ENCODE measurements around the gene NUP62.
A peak's percentile ranks its signal among the peaks of the same experiment; 100 is the strongest.
"Not testable (repeated sequence)": the region's sequence is repeated elsewhere in the genome, so short reads cannot be mapped to it uniquely, and the experiment has no call there.

The NUP62 gene

DNA sequence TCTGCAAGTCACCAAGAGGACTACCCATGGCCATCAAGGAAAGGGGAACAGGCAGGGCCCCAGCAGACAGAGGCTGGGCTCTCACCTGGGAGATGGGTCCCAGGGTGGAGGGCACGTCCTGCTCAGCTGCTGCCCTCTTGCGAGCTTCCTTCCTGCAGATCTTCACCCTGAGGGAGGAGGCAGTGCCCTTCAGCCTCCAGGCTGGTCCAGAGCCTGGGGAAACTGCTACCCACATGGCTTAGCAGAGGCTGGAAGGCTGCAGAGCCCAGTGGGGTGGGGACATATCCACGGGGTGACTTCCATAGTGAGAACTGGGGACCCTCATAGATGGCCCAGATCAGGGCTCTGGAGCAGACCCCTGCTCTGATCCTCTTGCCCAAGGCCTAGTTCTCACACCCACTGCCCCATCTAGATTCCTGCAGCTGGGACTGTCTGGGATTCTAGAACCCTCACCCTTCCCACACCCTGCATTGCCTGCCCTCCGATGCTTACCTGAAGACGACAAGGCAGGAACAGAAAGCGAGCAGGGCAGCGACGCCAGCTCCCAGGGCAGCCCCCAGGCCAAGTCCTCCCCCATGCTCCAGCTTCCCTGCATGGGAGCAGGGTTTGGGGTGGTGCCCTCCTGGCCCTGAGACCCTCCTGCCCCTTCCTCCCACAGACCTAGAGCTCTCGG is 22.6 kb upstream of the NUP62 start:
- DNase-seq: no peak

DNA sequence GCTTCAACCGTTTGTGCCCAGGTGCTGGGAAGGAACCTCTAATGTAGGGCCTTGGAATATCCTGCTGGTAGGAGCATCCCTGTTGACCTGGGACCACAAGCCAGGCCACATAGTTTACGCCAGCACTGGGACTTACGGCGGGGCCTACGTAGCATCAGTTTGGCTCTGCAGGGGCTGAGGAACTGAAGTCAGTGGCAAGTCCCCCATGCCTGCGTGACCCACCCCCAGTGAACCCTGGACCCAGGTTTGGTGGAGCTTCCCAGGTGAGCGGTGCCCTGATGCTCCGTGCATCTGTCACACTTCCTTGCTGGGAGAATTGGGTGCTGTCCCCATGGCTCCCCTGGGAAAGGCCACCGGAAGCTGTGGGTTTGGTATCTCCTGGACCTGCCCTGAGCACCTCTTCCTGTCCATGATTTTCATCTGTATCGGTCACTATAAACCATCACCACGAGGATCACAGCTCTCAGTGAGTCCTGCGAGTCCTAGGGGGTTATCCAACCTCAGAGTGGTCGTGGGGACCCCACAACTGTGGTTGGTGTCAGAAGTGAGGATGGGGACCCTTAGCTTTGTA is 21.7 kb upstream of the NUP62 start:
- DNase-seq: no peak

DNA sequence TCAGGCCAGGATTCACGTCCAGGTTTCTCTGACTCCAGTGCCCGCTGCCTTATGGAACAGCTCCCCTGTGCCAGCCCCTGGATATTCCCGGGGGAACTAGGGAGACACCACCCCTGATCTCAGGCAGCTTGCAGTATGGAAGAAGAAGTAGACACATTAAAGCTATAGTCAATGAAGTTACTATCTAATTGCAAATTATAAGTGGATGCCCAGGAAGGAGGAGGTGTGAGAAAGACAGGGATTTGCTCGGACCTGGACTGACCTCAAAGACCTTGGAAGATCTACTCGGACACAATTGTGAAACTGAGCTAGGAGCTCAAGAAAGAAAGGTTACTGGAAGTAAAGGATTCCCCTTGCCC is 21.3 kb upstream of the NUP62 start:
- no peak for DNase-seq

DNA sequence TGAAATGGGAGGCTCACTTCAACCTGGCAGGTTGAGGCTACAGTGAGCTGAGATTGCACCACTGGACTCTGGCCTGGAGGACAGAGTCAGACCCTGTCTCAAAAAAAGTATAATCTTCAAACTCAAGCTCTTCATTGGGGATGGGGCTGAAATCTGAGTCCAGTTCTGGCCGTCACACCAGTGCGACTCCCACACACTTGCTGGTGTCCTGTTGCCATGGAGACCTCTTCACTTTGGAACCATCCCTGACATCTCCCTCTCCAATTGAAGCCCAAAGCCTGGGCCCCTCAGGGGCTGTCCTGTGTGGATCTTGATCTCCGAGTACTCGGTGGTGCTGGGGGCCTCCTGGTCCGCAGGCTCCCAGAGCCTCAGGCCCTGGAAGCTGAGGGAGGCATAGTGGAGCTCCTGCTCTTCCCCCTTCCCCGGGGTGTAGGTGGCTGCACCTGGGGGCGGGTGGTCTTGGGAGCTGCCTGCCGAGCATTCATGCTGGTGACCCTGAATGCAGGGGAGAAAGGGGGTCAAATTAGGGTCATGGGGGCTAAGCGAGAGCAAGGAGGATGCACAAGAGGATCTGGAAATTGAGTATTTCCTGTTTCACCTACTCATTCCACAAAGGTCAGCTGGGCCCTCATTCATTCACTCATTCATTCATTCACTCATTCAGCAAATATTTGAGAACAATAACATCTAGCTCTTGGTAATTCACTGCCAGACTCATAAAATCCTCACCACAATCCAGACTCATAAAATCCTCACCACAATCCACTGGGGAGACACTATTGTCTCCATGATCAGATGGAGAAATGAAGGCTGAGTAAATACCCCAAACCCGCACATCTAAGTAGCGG is 20.7 kb upstream of the NUP62 start:
- no peak for DNase-seq

DNA sequence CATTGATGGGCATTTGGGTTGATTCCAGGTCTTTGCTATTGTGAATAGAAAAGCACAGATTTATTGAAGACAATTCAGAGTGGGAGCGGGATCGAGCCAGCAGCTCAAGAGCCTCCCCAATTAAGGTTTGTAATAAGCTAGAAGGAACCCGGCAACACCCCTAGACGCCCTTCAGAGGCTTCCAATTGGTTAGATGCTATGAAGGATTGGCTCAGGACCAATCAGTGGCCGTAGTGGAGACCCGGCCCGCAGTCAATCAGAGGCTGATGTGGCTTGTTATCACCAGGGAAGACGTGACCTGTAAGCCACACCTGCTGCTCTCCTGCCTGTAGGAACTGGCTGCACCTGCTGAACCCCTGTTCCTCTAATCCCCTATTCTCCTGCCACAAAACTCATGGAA is 17.1 kb upstream of the NUP62 start:
- no peak for DNase-seq

DNA sequence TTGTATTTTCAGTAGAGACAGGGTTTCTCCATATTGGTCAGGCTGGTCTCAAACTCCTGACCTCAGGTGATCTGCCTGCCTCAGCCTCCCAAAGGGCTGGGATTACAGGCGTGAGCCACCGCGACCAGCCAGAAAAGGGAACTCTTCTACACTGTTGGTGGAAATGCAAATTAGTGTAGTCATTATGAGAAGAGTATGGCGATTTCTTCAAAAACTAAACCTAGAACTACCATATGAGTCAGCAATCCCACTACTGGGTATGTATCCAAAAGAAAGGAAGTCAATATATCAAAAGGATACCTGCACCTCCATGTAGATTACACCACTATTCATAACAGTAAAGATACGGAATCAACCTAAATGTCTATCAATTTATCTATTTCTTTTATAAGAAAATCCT is 15.3 kb upstream of the NUP62 start:
- not testable (repeated sequence) for DNase-seq

DNA sequence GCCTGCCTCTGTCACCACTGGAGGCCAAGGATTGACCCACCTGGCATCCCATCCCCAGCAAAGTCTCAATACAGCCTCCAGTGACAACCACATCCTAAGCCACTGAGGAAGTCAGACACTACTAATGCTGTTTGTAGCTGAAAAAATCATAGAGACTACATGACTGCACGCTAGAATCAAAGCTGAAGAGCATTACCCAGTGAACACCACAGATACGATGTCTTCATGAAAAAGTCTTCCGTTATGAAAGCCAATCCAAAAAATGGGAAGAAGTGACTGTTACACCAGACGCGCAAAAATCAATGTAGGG is 11.1 kb upstream of the NUP62 start:
- no peak for DNase-seq

DNA sequence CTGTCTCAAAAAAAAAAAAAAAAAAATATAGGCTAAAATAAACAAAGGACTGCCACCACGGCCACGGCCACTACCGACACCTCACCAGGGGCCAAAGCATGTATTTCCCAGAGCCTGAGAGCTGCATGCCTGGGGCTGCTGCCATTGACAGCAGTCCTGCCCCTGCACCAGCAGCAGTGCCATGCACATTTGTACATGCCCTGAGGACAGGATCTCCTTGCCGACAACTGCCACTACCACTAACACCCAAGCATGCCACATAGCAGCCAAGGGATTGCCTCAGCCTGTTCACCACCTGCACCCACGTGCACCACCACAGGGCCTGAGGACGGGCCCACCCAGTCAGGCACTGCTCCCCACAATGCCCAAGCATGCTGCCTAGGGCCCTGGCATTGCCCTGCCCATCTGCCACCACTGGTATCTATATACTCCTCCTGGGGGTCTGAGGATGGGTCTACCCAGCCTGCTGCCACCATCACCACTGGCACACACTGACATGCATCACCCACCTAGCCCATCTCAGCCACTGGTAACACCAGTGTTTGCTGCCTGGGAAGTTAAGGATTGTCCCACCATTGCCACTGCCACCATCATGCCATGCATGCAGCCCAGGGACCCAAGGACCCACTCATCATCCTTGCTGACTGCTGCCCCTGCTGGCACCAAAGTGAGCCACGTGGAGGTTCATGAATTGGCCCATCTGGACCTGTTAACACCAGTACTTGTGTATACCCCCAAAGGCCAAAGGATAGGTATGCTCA is 10.6 kb upstream of the NUP62 start:
- DNase-seq: no peak

DNA sequence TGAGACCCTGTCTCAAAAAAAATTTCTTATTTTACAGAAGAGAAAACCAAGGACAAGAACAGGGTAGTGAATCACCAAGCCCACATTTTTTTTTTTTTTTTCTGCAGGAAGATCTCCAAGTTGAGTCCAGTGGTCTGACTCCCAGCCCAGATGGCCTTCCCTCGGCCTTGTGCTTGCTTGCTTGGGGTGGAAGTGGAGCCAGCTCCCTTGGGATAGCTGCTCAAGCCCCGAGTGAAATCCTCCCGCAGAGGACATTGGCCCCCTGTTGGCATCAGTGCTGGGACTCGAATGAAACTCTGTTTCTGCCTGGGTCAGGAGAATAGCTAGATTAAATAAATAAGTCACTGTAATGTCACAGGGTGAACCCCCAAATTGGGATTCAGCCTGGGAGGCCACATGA is 9.4 kb upstream of the NUP62 start:
- no peak for DNase-seq

DNA sequence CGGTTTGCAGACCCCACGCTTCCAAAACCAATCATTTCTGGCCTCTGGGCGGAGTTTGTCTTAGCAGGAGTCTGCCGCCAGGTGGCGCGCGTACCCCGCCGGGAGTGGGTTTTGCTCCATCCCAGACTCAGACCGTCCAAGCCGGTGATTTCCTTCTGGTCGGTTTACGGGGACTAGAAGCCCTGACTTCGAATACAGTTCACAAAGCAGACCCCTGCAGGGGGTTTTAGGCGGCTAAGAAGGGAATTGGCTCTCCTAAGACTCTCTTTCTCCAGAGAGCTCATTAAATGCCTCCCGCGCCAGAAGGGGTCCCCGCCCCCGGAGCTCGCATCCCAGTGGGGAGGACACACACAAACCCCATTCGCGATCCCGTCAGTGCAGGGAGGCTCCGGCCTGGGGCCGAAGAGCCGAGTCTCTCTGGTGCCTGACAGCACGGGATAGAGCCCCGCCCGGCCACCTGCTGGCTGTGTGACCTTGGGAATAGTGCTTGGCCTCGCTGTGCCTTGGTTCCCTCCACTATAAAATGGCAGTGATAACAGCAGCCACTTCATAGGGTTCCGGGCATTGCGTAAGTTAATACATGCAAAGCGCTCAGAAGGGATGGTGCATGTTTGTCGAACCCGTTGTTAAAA is 8.6 kb upstream of the NUP62 start:
- DNase-seq: peak; percentile 21

DNA sequence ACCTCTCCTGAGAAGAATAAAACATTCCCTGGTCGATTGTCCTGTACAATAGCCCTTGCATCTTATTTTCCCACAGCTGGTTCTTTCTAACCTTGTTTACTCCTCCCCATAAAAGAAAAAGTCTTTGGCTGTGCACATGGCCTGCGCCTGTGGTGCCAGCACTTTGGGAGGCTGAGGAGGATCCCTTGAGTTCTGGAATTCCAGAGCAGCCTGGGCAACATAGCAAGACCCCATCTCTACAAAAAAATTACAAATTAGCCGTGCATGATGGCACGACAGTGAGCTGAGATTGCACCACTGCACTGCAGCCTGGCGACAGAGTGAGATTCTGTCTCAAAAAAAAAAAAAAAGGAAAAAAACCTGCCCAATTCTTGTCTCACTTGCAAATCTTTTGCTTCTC is 7.2 kb upstream of the NUP62 start:
- no peak for DNase-seq

DNA sequence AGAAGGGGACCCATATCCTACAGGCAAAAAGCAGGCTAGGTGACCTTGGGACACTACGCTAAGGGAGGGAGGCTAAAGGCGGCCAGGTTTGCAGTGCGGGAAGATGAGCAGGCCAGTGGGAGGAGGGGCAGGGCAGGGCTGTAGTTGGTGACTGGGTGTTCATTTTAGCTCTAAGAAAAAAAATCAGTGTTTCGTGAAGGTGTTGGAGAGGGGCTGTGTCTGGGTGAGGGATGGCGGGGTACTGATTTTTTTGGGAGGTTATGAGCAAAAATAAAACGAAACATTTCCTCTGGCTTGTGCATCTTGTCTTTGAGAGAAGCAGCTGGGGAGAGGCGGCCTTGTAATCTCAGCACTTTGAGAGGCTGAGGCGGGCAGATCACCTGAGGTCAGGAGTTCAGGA is 4.3 kb upstream of the NUP62 start:
- no peak for DNase-seq

DNA sequence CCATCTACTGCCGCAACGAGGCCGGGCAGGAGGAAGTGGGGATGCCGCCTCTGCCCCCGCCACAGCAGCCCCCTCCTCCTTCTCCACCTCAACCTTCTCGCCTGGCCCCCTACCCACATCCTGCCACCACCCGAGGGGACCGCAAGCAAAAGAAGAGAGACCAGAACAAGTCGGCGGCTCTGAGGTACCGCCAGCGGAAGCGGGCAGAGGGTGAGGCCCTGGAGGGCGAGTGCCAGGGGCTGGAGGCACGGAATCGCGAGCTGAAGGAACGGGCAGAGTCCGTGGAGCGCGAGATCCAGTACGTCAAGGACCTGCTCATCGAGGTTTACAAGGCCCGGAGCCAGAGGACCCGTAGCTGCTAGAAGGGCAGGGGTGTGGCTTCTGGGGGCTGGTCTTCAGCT is 3.4 kb upstream of the NUP62 start:
- no peak for DNase-seq

DNA sequence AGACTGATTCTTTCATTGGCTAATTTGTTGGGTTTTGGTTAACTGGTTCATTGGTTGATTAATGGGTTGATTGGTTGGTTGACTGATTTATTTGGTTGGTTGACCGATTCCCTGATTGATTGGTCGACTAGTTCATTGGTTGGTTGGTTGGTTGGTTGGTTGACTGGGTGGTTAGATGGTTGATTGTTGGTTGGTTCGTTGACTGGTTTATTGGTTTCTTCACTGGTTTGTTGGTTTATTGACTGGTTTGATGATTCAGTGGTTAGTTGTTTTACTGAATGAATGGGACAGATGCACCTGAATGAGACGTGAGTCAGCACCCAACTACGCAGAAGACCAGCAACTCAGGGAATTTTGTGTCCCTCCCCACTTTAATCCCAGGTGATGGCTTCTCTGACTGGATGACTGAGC is 2.7 kb upstream of the NUP62 start:
- DNase-seq: no peak

DNA sequence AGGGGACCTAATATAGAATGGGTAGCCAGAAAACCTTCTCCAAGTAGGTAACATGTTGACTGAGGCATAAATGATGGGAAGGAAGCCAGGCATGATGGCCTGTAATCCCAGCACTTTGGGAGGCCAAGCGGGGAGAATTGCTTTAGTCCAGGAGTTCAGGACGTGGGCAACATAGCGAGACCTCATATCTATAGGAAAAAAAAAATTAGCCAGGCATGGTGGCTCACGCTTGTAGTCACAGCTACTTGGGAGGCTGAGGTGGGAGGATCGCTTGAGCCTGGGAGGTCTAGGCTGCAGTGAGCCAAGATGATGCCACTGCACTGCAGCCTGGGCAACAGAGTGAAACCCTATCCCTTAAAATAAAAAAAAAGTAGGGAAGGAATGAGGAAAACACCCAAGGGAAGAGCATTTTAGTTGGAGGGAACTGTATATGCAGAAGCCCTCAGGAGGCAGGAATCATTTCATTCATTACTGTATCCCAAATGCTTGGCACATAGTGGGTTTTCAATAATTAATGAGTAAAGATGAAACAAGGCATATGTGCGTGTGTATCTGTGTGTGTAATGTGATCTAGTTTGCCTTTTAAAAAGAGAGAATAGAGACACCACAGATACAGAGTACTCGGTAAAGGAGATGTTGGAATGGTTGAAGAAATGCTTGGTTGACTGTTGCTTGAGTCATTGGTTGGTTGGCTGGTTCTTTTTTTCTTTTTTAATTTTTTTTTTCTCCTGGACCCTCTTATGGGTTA is 2.2 kb upstream of the NUP62 start:
- no peak for DNase-seq

DNA sequence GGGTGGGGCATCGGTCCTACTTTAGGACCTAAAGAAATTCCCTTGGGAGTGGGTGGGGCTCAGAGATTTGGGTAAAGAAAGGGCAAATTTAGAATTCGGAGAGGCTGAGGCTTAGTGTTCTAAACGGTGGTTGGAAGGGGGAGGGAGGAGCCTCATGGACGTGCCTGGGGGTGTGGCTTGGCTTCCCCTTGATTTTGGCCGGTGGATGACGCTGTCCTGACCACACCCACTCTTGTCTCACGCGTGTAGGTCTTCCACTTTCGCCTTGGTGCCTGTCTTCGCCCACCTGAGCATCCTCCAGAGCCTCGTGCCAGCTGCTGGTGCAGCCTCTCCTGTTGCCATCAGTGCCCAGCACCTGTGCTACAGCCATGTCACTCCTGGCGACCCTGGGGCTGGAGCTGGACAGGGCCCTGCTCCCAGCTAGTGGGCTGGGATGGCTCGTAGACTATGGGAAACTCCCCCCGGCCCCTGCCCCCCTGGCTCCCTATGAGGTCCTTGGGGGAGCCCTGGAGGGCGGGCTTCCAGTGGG is 1.2 kb upstream of the NUP62 start:
- no peak for DNase-seq

DNA sequence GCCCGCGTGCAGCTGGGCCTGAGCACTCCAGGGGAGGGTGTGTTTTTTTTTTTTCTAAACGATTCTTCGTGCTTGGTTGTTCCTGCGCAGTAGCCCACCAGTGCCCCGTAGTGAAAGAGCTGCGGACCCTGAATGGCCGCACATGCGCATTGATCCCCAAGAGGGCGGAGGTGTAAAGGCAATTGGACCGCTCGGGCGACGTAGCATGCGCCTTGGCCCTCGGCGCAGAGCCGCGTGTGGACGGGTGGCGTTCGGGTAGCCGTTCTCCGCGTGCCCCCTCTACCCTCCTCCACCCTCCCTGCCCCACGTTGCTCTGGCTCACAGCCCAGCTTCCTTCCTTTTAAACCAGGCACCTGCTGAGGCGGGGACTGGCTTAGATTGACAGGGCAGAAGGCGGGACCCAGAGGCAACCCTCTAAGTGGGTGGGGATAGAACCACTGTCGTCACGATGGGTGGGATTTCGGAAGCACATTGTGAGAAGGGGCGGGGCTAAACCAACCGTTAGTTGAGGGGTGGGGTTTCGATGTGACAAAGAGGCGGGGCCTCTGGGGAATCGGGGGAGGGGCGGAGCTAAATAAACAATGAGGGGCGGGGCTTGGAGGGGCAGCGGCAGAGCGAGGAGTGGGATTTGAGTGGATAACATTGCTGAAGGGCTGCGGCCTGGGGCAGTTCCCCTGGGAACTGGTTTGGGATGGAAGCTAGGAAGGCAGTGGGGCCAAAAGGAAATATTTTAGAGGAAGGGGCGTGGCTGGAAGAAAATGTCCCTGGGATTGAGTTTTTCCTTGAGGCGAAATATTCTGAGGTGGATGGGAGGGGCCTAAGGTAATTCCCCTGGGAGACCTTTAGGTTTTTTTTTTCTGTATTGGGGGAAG is 543 bp upstream of the NUP62 start:
- peak; percentile 94 for DNase-seq

DNA sequence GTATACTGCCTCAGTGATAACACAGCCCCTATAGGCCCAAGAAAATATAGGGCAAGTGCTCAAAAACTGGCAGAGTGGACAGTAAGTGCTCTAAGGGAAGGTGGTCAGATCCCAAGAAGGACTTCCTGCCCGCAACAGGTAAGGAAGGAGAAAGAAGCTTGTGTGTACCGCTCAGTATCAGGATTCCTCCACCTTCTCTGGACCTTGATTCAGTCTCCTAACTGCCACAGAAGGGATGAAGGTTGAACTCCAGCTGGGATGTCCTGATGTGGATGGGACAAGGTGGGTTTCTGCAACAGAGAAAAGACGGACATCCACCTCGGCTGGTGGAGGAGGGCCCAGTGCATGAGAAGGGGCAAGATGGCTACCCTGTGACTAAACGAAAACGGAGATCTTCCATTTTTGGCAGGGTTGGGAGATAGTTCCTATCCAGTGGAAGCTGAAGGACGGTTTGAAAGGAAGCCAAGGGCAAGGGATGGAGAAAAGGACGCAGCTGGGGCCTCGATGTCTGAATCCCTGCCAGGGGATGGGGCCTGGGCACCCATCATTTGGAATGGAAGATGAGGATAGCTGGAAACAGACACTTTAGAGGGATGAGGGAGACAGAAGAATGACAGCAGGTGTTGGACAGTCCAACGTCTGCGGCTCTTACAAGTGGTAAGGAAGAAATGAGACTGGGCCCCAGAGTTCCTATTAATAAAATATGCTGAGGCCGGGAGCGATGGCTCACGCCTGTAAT is 1.6 kb downstream of the NUP62 start:
- no peak for DNase-seq

DNA sequence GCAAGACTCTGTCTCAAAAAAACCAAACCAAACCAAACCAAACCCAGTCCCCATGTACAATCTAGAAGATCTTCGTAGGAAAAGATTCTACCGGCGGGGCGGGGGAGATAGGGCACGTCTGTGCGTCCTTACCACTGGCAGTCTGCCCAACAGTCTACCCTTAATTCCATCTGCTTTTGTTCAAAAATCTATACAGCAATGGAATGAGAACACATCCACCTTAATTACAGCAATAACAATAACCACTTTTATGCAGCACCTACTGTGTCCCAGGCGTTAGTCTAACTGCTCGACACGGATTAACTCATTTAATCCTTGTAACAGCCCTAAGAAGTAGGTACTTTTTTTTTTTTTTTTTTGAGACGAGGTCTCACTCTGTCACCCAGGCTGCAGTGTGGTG is 2.8 kb downstream of the NUP62 start:
- no peak for DNase-seq

DNA sequence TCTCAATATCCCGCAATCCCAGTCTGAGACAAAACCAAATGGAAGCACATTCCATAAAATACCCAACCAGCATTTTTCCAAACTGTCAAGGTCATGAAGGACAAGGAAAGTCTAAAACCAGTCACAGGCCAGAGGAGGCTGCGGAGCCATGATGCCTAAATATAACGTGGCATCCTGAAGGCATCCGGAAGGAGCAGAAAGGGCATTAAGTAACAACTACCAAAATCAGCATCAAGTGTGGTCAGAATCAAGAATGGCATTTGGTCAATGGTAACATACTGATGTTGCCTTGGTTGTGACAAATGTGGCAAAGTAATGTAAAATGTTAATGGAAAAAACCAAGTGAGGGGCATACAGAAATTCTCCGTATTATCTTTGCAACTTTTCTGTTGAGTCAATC is 3.8 kb downstream of the NUP62 start:
- no peak for DNase-seq

DNA sequence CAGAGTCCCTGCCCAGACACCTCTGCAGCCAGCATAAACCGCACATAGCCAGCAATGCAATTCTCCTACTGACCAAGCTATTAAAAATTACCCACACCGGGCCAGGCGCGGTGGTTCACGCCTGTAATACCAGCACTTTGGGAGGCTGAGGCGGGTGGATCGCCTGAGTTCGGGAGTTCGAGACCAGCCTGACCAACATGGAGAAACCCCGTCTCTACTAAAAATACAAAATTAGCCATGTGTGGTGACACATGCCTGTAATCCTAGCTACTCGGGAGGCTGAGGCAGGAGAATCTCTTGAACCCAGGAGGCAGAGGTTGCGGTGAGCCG is 4.5 kb downstream of the NUP62 start:
- not testable (repeated sequence) for DNase-seq

Data from NCI-H1092 treated with DMSO at 0.1 percent for 48 hours (cell line).